ENCODE measurements around the gene KCP.

The KCP gene

GRCh38 chr7:128885370-128886187 lies 24.9 kb downstream of the KCP start:
- FAIRE-seq, result no peak

GRCh38 chr7:128884561-128885369 lies 25.7 kb downstream of the KCP start:
- no peak for FAIRE-seq

- FAIRE-seq, result no peak
Observed at GRCh38 chr7:128883622-128884448, 26.7 kb downstream of the KCP start.

DNA sequence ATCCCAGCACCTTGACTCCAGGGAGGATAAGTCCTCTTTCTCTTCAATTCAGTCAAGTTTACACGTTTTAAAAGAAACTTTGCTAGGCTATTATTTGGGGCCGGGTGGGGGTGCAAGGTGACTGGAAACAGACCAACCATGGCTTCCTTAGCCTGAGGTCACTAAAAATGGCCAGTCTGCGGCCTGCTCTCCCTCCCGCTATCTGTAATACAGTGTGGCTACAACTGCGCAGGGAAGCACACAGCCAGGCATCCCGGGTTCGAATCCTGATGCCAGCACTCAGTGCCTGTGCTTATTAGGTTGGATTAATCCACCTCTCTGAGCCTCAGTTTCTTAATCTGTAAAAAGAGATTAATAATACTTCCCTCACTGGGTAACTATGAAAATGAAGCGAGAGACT lies 28.4 kb downstream of the KCP start:
- FAIRE-seq, result no peak

DNA sequence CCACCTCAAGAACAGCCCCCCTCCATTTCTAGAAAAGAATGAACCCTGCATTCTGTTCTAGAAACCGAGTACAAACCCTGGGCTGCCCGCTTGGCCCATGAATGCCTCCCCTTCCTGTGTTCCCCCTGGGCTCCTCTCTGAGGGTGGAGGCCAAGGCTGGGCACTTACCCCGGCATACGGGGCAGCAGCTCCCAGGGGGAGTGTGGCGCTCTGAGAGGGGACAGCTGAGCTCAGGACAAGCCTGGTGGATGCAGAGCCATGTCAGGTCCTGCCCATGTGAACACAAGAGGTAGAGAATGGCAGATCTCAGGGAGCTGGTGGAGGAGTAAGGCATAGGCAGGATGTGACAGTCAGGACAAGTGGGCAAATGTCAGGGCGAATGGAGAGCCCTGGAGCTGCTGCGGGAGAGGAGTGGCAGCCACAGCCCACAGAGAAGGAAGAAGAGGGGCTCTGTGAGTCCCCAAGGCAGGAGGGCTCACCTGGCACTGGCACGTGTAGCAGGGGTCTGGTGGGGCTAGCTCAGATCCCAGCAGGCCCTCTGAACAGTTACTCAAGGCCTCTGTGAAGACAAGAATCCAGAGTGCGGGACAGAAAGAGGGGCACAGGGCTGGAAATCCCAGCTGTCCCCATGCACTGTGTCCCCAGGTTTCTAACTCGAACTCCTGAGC lies 28.9 kb downstream of the KCP start:
- no peak for FAIRE-seq

- no peak for FAIRE-seq
Observed at GRCh38 chr7:128880791-128881457, 29.6 kb downstream of the KCP start.

DNA sequence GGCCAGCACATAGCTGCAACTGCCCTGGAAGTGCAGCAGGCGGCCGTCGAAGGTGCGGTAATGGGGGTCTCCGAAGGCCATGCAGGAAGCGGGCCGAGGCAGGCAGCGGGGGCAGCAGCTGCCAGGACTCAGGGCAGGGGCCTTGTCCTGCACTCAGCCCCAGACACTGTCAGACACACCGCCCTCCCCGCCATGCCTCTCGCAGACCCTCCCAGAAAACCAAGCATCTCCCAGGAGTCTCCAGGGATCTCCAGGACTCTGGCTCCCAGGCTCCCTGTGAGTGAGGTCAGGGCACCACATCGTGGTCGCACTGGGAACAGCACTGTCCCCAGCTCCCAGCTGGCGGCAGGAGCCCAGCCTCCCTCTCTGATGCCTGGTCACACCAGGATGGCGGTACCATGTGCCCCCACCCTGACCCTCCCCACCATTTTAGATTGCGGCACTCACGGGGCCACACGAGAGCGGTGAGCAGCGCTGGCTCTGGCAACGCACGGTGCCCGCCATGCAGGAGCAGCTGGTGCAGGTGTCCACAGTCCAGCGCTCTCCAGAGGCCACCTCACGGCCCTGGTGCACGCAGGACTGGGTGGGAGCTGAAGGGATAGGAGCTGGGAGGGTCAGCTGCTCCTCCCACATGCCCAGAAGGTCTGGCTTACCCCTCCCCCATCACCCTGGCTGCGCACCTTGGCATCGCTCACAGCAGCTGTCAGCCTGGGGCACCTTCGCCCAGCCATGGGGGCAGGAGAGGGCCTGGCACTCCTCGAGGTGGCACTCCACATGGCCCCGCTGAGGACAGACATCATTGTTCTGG lies 30.4 kb downstream of the KCP start:
- FAIRE-seq, result no peak

DNA sequence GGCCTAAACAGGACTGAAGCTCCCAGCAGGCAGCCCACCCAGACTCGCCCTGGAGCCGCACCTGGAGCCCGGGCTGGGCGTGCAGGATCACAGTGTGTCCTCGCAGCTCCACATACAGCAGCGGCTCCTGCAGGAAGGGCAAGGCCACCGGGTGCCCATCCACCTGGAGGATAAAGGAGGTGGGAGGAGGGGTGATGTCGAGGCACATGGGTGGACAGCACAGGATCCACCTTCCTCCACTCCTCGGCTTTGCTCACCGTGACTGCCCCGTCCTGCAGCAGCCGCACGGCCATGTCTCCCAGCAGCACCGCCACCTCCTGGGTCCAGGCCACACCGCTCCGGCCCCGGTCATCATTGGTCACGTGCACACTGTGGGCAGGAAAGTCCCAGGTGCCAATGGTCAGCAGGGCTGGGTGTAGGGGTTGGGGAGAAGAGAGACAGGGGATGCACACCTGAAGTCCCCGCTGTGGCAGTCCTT lies 31.0 kb downstream of the KCP start:
- no peak for FAIRE-seq

DNA sequence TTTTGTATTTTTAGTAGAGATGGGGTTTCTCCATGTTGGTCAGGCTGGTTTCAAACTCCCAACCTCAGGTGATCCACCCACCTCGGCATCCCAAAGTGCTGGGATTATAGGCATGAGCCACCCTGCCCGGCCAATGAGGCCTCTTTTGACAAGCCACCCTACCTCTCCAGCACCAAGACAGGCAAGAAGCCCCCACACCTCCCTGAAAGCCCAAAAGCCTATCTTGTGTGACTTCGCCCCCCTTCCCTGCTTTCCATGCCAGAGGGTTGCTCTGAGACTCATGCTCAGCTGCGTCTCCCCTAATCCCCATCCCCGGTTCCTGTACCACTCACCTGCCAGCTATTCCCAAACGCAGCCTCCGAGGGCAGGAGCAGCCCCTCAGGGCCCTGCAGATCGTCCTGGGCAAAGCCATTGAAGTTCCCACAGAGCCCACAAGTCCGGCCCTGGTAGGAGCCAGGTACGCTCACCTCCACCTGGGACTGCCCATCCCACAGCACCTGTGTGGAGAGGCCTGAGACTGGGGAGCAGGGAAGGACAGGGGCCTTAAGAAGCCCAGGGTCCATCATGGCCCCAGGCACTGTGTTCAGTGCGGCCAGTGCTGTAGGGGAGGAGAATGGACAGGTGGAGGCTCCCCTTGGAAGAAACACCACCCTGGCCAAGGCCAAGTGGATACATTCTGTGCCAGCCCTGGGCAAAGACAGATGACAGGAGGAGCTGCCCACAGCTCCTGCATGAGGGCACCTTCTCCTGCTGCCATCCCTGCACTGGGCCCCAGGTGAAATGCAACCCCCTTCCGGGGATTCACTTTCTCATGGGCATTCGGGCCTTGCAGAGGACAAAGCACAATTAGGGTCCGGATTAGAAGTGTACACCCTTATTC lies 32.0 kb downstream of the KCP start:
- no peak for FAIRE-seq

DNA sequence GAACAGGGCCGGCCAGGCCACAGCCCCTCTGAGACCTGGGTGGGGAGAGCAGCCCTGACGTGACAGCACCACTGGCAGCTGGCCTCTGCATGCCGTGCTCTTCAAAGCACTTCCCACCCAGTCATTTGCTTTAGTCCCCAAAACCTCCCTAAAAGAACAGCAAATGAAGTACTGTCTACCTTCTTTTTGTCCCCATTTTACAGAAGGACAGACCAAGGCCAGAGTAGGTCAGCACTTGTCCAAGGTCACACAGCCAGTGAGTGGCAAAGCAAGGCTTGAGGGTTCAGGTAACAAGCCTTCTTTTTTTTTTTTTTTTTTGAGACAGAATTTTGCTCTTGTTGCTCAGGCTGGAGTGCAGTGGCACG lies 32.8 kb downstream of the KCP start:
- FAIRE-seq, result no peak

DNA sequence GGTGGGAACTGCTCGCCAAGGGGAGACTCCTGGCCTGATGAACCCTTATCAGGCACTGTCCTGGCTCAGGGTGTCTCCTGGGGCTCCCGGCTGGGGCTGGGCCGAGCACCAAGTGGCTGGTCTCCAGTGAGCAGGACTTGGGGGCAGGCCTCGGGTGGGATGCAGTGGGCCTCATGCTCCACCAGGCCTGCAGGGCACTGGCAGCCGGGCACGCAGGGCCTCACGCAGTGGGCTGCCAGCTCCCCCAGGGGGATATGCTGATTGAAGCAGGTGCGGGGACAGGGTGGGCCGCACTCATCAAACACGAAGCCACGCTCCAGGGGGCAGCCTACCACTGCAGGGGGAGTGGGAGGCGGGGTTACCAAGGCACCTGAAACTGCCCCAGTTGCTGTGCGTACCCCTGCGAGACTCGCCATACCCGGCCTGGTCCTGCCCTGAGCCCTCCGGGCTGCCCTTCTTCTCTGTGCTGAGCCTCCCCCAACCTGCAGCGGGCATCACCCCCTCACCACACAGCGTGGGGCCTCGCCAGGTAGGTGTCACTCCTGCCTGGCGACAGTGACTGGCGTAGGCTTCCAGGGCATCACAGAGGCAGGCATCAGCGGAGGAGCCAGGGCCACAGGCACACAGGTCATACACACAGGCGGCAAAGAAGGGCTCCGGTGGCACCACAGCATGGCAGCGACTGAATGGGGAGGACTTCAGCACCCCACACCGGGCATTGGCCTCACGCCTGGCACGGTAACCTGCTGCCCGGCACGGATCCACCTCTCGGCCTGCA lies 33.3 kb downstream of the KCP start:
- no peak for FAIRE-seq

- FAIRE-seq, result no peak
Observed at GRCh38 chr7:128876586-128876977, 33.9 kb downstream of the KCP start.

GRCh38 chr7:128876127-128876526 lies 34.4 kb downstream of the KCP start:
- no peak for FAIRE-seq

DNA sequence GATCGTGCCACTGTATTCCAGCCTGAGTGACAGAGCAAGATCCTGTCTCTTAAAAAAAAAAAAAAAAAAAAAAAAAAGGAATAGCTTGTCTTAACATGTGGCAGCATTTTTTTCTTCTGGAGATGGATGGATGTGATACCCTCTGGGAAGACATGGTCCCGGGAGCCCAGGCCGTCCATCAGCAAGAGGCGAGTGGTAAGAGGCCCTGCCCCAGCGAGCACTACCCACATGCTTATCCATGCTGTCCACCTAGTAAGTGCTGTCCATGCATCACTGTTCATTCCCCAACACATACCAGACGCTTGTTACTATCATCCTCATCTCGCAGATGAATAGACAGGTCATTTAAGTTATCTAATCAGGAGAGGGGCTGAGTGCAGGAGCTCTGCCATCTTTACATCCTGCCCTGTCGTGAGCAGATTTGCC lies 35.0 kb downstream of the KCP start:
- FAIRE-seq, result no peak

GRCh38 chr7:128874140-128875031 lies 36.1 kb downstream of the KCP start:
- no peak for FAIRE-seq

- FAIRE-seq, result no peak
Observed at GRCh38 chr7:128873234-128873633, 37.3 kb downstream of the KCP start.

DNA sequence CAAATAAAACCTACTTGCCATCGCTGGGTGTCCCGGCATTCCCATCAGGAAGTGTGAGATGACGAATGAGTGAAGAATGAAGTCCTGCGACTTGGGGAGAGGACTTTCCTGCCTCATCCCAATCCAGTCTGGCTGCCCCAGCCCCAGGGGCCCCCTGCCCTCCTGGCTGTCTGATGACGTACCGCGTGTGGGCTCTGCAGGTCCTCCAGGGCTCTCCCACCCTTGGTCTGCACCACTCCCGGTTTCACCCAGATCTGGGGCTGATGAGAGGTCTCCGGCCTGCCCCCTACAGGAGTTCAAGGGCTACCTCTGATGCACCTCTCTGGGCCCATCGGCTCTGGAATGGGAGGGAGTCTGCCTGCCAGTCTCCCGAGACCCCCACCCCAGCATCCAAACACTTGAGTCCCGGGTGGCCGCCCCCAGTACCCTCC lies 38.1 kb downstream of the KCP start:
- no peak for FAIRE-seq

GRCh38 chr7:128871050-128871449 lies 39.5 kb downstream of the KCP start:
- FAIRE-seq, result no peak
